Hepatocyte (in vitro differentiated cells): Measurements from ENCODE around the gene RARB.

Experiments
- CTCF ChIP-seq: fragments of 200-600 bp; sonication (generic); IDR thresholded peaks from 2 replicates; pipeline ENCODE4 v1.5.1; 2016; ENCODE audit warnings: antibody characterized with exemption, mild to moderate bottlenecking; ENCODE audit not compliant: poor library complexity
- EZH2 ChIP-seq: fragments of 200-600 bp; sonication (generic); IDR thresholded peaks from 2 replicates; pipeline ENCODE4 v1.6.1; 2016; ENCODE audit warnings: antibody characterized with exemption, mild to moderate bottlenecking, borderline replicate concordance
- EZH2phosphoT487 ChIP-seq: fragments of 200-600 bp; sonication (generic); IDR thresholded peaks from one replicate; pipeline ENCODE4 v1.6.1; 2018; ENCODE audit warnings: antibody characterized with exemption, mild to moderate bottlenecking, low read depth, moderate library complexity; ENCODE audit not compliant: unreplicated experiment, severe bottlenecking

GRCh38 chr3:25397150-25397549, 30.9 kb upstream of the RARB start:
- TF ChIP-seq EZH2phosphoT487 (no peak), CTCF (no peak), EZH2 (no peak)
